HG02588 (cell line): ENCODE data around the gene HDAC4.

Experiments
- ATAC-seq: cut with Tn5 transposase; IDR thresholded peaks from one replicate; pipeline ENCODE4 v1.9.1; 2021; ENCODE audit warnings: mild to moderate bottlenecking, moderate library complexity; ENCODE audit not compliant: unreplicated experiment

Gene HDAC4

GRCh38 chr2:239329972-239330572 lies 70.7 kb downstream of the HDAC4 start:
- no peak for ATAC-seq

GRCh38 chr2:239329284-239329971 lies 71.4 kb downstream of the HDAC4 start:
- ATAC-seq, result no peak

GRCh38 chr2:239328351-239329191 lies 72.2 kb downstream of the HDAC4 start:
- no peak for ATAC-seq

GRCh38 chr2:239327536-239328350 lies 73.1 kb downstream of the HDAC4 start:
- peak; percentile 24 for ATAC-seq

- ATAC-seq, result peak; percentile 54
Measured at GRCh38 chr2:239326831-239327535, 73.8 kb downstream of the HDAC4 start.

GRCh38 chr2:239324456-239324855 lies 76.4 kb downstream of the HDAC4 start:
- ATAC-seq, result no peak

GRCh38 chr2:239323447-239323846 lies 77.4 kb downstream of the HDAC4 start:
- ATAC-seq, result no peak

GRCh38 chr2:239322416-239323086 lies 78.3 kb downstream of the HDAC4 start:
- no peak for ATAC-seq

- no peak for ATAC-seq
Measured at GRCh38 chr2:239321596-239322415, 79.0 kb downstream of the HDAC4 start.

GRCh38 chr2:239318790-239319661 lies 81.8 kb downstream of the HDAC4 start:
- no peak for ATAC-seq

GRCh38 chr2:239318151-239318611 lies 82.6 kb downstream of the HDAC4 start:
- ATAC-seq, result no peak

GRCh38 chr2:239316562-239317465 lies 84.0 kb downstream of the HDAC4 start:
- no peak for ATAC-seq

GRCh38 chr2:239315308-239315707 lies 85.5 kb downstream of the HDAC4 start:
- no peak for ATAC-seq

- no peak for ATAC-seq
Measured at GRCh38 chr2:239313776-239314175, 87.0 kb downstream of the HDAC4 start.

GRCh38 chr2:239312741-239313667 lies 87.8 kb downstream of the HDAC4 start:
- ATAC-seq, result no peak

- ATAC-seq, result no peak
Measured at GRCh38 chr2:239312081-239312511, 88.7 kb downstream of the HDAC4 start.
